HCT116 (cell line): Measurements from ENCODE around the gene SNAPC2. TPM values are rescaled to one million over a fixed set of nuclear protein-coding genes. Genes with fewer than 3 reads are reported as not detected.

Experiments used
- ATAC-seq: fragments of 200-7000 bp; cut with Tn5 transposase; 2 replicates; pipeline ENCODE4 v1.9.1; 2020; ENCODE audit warnings: mild to moderate bottlenecking, moderate library complexity
- BruUV-seq: library from RNA; stranded (reverse); fragments of 400-500 nt; replicated peaks from 2 replicates; lab custom pipeline; 2021; lab: Mats Ljungman, UMichigan
- CTCF ChIA-PET: fragments of 300-600 bp; sonication (Branson Sonifier 250); formaldehyde crosslinking; loops from one replicate; lab custom pipeline; 2021; ENCODE audit warnings: antibody characterized with exemption; lab: Charles Lee
- POLR2A ChIA-PET: fragments of 300-600, 350-600 bp; sonication (Branson Sonifier 250); formaldehyde crosslinking; loops from one replicate; lab custom pipeline; 2021; ENCODE audit warnings: antibody characterized with exemption; lab: Charles Lee
- RAD21 ChIA-PET, 2 experiments: fragments of 300-600 bp; sonication (Branson Sonifier 250); formaldehyde crosslinking; loops; one replicate each; lab custom pipeline; 2023; ENCODE audit warnings: low total read pairs in 2 of 2; ENCODE audit not compliant: uncharacterized antibody in 2 of 2, unreplicated experiment in 2 of 2, low non-redundant PET in 1 of 2; lab: Charles Lee
- DNase-seq: peaks from one replicate; pipeline ENCODE4 v3.0.0-alpha.2; 2010; ENCODE audit warnings: low read depth, low spot score
- H2AFZ ChIP-seq: fragments of 200-600 bp; shearing (Covaris generic), sonication (generic); 2 replicates; pipeline ENCODE4 v1.6.1; 2017; ENCODE audit warnings: low read depth, mixed run types, mixed read lengths, antibody characterized with exemption, low read length; ENCODE audit not compliant: poor library complexity, severe bottlenecking
- H3K27ac ChIP-seq: 2 replicates; pipeline ENCODE4 v1.5.1; 2012; ENCODE audit warnings: low read depth, low read length
- H3K27me3 ChIP-seq: fragments of 200-600 bp; sonication (generic); 2 replicates; pipeline ENCODE4 v1.6.1; 2016; ENCODE audit warnings: mixed run types, low read length, mixed read lengths; ENCODE audit not compliant: insufficient read depth
- H3K36me3 ChIP-seq, 2 experiments: fragments of 200-500 bp in 1 of 2; fragments of 200-600 bp in 1 of 2; sonication (Bioruptor generic) in 1 of 2; sonication (generic) in 1 of 2; 2 replicates each; pipeline versions ENCODE4 v1.5.1 to v1.6.1; 2014 to 2016; ENCODE audit warnings: low read length in 2 of 2, inconsistent platforms in 1 of 2, mixed read lengths in 1 of 2, mixed run types in 1 of 2; ENCODE audit not compliant: insufficient read depth in 2 of 2, control insufficient read depth in 1 of 2
- H3K4me1 ChIP-seq, 2 experiments: fragments of 200-600 bp in 1 of 2; sonication (generic) in 1 of 2; 2 replicates each; pipeline versions ENCODE4 v1.5.1 to v1.6.1; 2012 to 2017; ENCODE audit warnings: low read length in 2 of 2, inconsistent platforms in 1 of 2, mild to moderate bottlenecking in 1 of 2, mixed read lengths in 1 of 2, mixed run types in 1 of 2, moderate library complexity in 1 of 2; ENCODE audit not compliant: insufficient read depth in 2 of 2, control insufficient read depth in 1 of 2
- H3K4me2 ChIP-seq: fragments of 200-600 bp; sonication (generic); 2 replicates; pipeline ENCODE4 v1.6.1; 2017; ENCODE audit warnings: mixed run types, low read length, mixed read lengths
- H3K4me3 ChIP-seq, 2 experiments: fragments of 200-600 bp in 1 of 2; sonication (generic) in 1 of 2; replicated peaks in 1 of 2; 2 replicates each; pipeline ENCODE4 v1.5.1; 2011 to 2016; ENCODE audit warnings: low read length in 2 of 2, control low read depth in 1 of 2, low read depth in 1 of 2, mild to moderate bottlenecking in 1 of 2, mixed read lengths in 1 of 2, mixed run types in 1 of 2
- H3K79me2 ChIP-seq: fragments of 200-600 bp; sonication (generic); 2 replicates; pipeline ENCODE4 v1.6.1; 2017; ENCODE audit warnings: mild to moderate bottlenecking, mixed run types, low read length, moderate library complexity, mixed read lengths; ENCODE audit not compliant: insufficient read depth
- H3K9ac ChIP-seq: fragments of 200-600 bp; sonication (generic); 2 replicates; pipeline ENCODE4 v1.6.1; 2016; ENCODE audit warnings: low read length, mixed read lengths
- H3K9me2 ChIP-seq: fragments of 200-600 bp; sonication (generic), shearing (Covaris generic); 2 replicates; pipeline ENCODE4 v1.6.1; 2017; ENCODE audit warnings: mixed run types, mild to moderate bottlenecking, moderate library complexity; ENCODE audit not compliant: insufficient read depth
- H3K9me3 ChIP-seq, 2 experiments: fragments of 200-500 bp in 1 of 2; fragments of 200-600 bp in 1 of 2; sonication (Bioruptor generic) in 1 of 2; sonication (generic) in 1 of 2; 2 replicates each; pipeline ENCODE4 v1.6.1; 2014 to 2017; ENCODE audit warnings: low read length in 2 of 2, mixed read lengths in 2 of 2, inconsistent platforms in 1 of 2, low read depth in 1 of 2, mild to moderate bottlenecking in 1 of 2, mixed run types in 1 of 2, moderate library complexity in 1 of 2; ENCODE audit not compliant: control insufficient read depth in 1 of 2, insufficient read depth in 1 of 2
- H4K20me1 ChIP-seq: fragments of 200-600 bp; sonication (generic), shearing (Covaris generic); 2 replicates; pipeline ENCODE4 v1.6.1; 2017; ENCODE audit warnings: mixed run types, mild to moderate bottlenecking, moderate library complexity; ENCODE audit not compliant: insufficient read depth
- ATF3 ChIP-seq: IDR thresholded peaks from 2 replicates; pipeline ENCODE4 v1.6.1; 2012
- CEBPB ChIP-seq: IDR thresholded peaks from 2 replicates; pipeline ENCODE4 v1.6.1; 2012; ENCODE audit warnings: low read depth
- CTCF ChIP-seq, 3 experiments: fragments of 200-600 bp in 1 of 3; sonication (generic) in 1 of 3; IDR thresholded peaks in 2 of 3; conservative IDR thresholded peaks in 1 of 3; 2 replicates each; pipeline ENCODE4 v1.5.1; 2012 to 2017; ENCODE audit warnings: low read depth in 2 of 3, low read length in 2 of 3, antibody characterized with exemption in 1 of 3, borderline replicate concordance in 1 of 3, control low read depth in 1 of 3, mild to moderate bottlenecking in 1 of 3, mixed read lengths in 1 of 3, mixed run types in 1 of 3, moderate library complexity in 1 of 3; ENCODE audit not compliant: insufficient read depth in 1 of 3
- EGR1 ChIP-seq: IDR thresholded peaks from 2 replicates; pipeline ENCODE4 v1.6.1; 2012; ENCODE audit warnings: low read depth
- EZH2 ChIP-seq: fragments of 200-600 bp; sonication (generic); IDR thresholded peaks from 2 replicates; pipeline ENCODE4 v1.6.1; 2017; ENCODE audit warnings: antibody characterized with exemption, mixed run types
- FOSL1 ChIP-seq: IDR thresholded peaks from 2 replicates; pipeline ENCODE4 v1.6.1; 2012; ENCODE audit warnings: low read depth
- JUND ChIP-seq: IDR thresholded peaks from 2 replicates; pipeline ENCODE4 v1.6.1; 2012
- MAX ChIP-seq: IDR thresholded peaks from 2 replicates; pipeline ENCODE4 v1.6.1; 2012
- POLR2A ChIP-seq: IDR thresholded peaks from 2 replicates; pipeline ENCODE4 v1.7.0; 2011; ENCODE audit warnings: borderline replicate concordance; ENCODE audit not compliant: insufficient read depth, insufficient read length; ENCODE audit errors: extremely low read depth
- POLR2AphosphoS5 ChIP-seq: IDR thresholded peaks from 2 replicates; pipeline ENCODE4 v1.6.1; 2011; ENCODE audit warnings: mild to moderate bottlenecking, low read depth, low read length, moderate library complexity
- RAD21 ChIP-seq: IDR thresholded peaks from 2 replicates; pipeline ENCODE4 v1.6.1; 2012; ENCODE audit warnings: low read depth, mild to moderate bottlenecking
- REST ChIP-seq: IDR thresholded peaks from 2 replicates; pipeline ENCODE4 v1.6.1; 2012; ENCODE audit warnings: low read depth
- SIN3A ChIP-seq: IDR thresholded peaks from 2 replicates; pipeline ENCODE4 v1.6.1; 2012; ENCODE audit warnings: low read depth
- SP1 ChIP-seq: IDR thresholded peaks from 2 replicates; pipeline ENCODE4 v1.6.1; 2012; ENCODE audit warnings: low read depth
- SRF ChIP-seq: IDR thresholded peaks from 2 replicates; pipeline ENCODE4 v1.6.1; 2012; ENCODE audit warnings: low read depth
- ZBTB33 ChIP-seq: IDR thresholded peaks from 2 replicates; pipeline ENCODE4 v1.6.1; 2011; ENCODE audit warnings: mild to moderate bottlenecking, low read length, moderate library complexity; ENCODE audit not compliant: insufficient replicate concordance; ENCODE audit errors: extremely low read depth
- ZFX ChIP-seq: fragments of 450-650 bp; IDR thresholded peaks from 2 replicates; pipeline ENCODE4 v1.6.1; 2017
- ZNF274 ChIP-seq: fragments of 200-500 bp; sonication (Bioruptor generic); IDR thresholded peaks from 2 replicates; pipeline ENCODE4 v1.6.1; 2014; ENCODE audit warnings: mild to moderate bottlenecking, low read depth, low read length, inconsistent platforms
- intact Hi-C: fragments of 100-400 bp; cut with micrococcal nuclease; formaldehyde crosslinking; loops from 2 replicates; pipeline ENCODE4 v1.10.0; 2022
- total RNA-seq: library from RNA; stranded (reverse); gene quantifications from one replicate; pipeline ENCODE4 v1.2.1, GENCODE V29; 2021; ENCODE audit not compliant: unreplicated experiment

Gene SNAPC2
- total RNA-seq, 1 experiment from 2014 or later = 42.9 TPM

GRCh38 chr19:7953576-7953975 lies 33.4 kb downstream of the SNAPC2 start (continued):
- TF ChIP-seq REST = no peak
- TF ChIP-seq EGR1 = no peak
- no peak for TF ChIP-seq EZH2
- TF ChIP-seq SP1 = no peak
- TF ChIP-seq ZNF274 = no peak
- TF ChIP-seq JUND = no peak
- no peak for TF ChIP-seq RAD21
- TF ChIP-seq FOSL1 = no peak
- no peak for TF ChIP-seq CEBPB
- no peak for TF ChIP-seq SIN3A
- no peak for TF ChIP-seq POLR2AphosphoS5

GRCh38 chr19:7955696-7956095 lies 35.6 kb downstream of the SNAPC2 start:
- Histone ChIP-seq H3K9me3 (no peaks in the 10 kb centered on the region), H3K36me3 (peaks cover 3 to 4% of the 10 kb centered on the region in 2 experiments; a peak in 2 of 4 replicates), H3K9me2 (no peaks in the 10 kb centered on the region), H3K27ac (no peak overlapping the region), H3K4me2 (no peak overlapping the region), H4K20me1 (0 out of 2 replicates have a peak, but pooled peaks cover 2% of the 10 kb centered on the region), H2AFZ (no peak overlapping the region), H3K4me1 (peaks cover 0 to 8% of the 10 kb centered on the region in 2 experiments; a peak in 1 of 4 replicates), H3K9ac (no peak overlapping the region), H3K79me2 (no peaks in the 10 kb centered on the region), H3K27me3 (no peaks in the 10 kb centered on the region), H3K4me3 (no peak overlapping the region)
- ATAC-seq (0 out of 2 replicates have a peak, but pooled peaks have one; percentile 15), DNase-seq (no peak)
- intact Hi-C loops = no loop called here
- ChIA-PET RAD21 (no interaction called here), CTCF (no interaction called here), POLR2A (interaction anchor here (0.7 kb wide), 1 partner anchor 10 kb away, joined by 3 read pairs; no protein-coding TSS in a partner anchor)
- BruUV-seq = no TSS peak
- TF ChIP-seq FOSL1 (no peak), ZFX (no peak), ZNF274 (no peak), ZBTB33 (no peak), SRF (no peak), ATF3 (no peak), JUND (no peak), POLR2A (no peak), RAD21 (no peak), MAX (no peak), CTCF (IDR thresholded peaks at IDR 0.05 in 2 of 3, conservative IDR thresholded peaks at IDR 0.05 in 1 of 3; ENCODE audit: borderline replicate concordance in 1 of 3, insufficient read depth in 1 of 3, low read depth in 2 of 3, low read length in 2 of 3) (no peak), SP1 (no peak)
